ENCODE results near the gene CFAP141. TPM values are rescaled to one million over a fixed set of nuclear protein-coding genes. Genes with fewer than 3 reads are reported as not detected.

Gene CFAP141
- total and polyA plus RNA-seq, 2 of the 13 experiments (the other 11 are each of a cell fraction or from before 2014, with no cell fraction given), result not detected

- TF ChIP-seq ZGPAT (CRISPR knock-in tag; IDR thresholded peaks at IDR 0.05) (peak; percentile 40; the same call in 1 of the 2 replicates), JUN (CRISPR knock-in tag; IDR thresholded peaks at IDR 0.05) (no peak), ZNF34 (CRISPR knock-in tag; IDR thresholded peaks at IDR 0.05; ENCODE audit: borderline replicate concordance) (no peak), TARDBP (CRISPR knock-in tag; IDR thresholded peaks at IDR 0.05) (peak; percentile 57; the same call in 1 of the 2 replicates), PBX3 (CRISPR knock-in tag; IDR thresholded peaks at IDR 0.05; ENCODE audit: borderline replicate concordance) (no peak), ZNF766 (CRISPR knock-in tag; IDR thresholded peaks at IDR 0.05; ENCODE audit: borderline replicate concordance) (no peak), ZNF552 (CRISPR knock-in tag; IDR thresholded peaks at IDR 0.05; ENCODE audit: borderline replicate concordance) (no peak), NR2F2 (IDR thresholded peaks at IDR 0.05; ENCODE audit: borderline replicate concordance, low read depth) (peak; percentile 83), CSRNP2 (CRISPR knock-in tag; conservative IDR thresholded peaks at IDR 0.05; ENCODE audit: low read depth) (no peak), ZNF790 (CRISPR knock-in tag; IDR thresholded peaks at IDR 0.05; ENCODE audit: borderline replicate concordance) (no peak), ZC3H4 (CRISPR knock-in tag; IDR thresholded peaks at IDR 0.05; ENCODE audit: borderline replicate concordance) (no peak), HES4 (CRISPR knock-in tag; IDR thresholded peaks at IDR 0.05; ENCODE audit: borderline replicate concordance) (no peak), ZBTB2 (CRISPR knock-in tag; IDR thresholded peaks at IDR 0.05; ENCODE audit: low read depth) (no peak), ZNF672 (CRISPR knock-in tag; IDR thresholded peaks at IDR 0.05) (no peak), ZBTB7A (CRISPR knock-in tag; IDR thresholded peaks at IDR 0.05) (no peak), ZNF761 (CRISPR knock-in tag; conservative IDR thresholded peaks at IDR 0.05) (no peak), TBP (CRISPR knock-in tag; IDR thresholded peaks at IDR 0.05) (no peak), MBD4 (IDR thresholded peaks at IDR 0.05; ENCODE audit: borderline replicate concordance, low read length) (peak; percentile 59; the same call in 1 of the 2 replicates), ZNF549 (CRISPR knock-in tag; IDR thresholded peaks at IDR 0.05) (no peak), IRF2 (CRISPR knock-in tag; IDR thresholded peaks at IDR 0.05) (peak; percentile 30; the same call in 1 of the 2 replicates)
- TF ChIP-seq, protein P1, sequence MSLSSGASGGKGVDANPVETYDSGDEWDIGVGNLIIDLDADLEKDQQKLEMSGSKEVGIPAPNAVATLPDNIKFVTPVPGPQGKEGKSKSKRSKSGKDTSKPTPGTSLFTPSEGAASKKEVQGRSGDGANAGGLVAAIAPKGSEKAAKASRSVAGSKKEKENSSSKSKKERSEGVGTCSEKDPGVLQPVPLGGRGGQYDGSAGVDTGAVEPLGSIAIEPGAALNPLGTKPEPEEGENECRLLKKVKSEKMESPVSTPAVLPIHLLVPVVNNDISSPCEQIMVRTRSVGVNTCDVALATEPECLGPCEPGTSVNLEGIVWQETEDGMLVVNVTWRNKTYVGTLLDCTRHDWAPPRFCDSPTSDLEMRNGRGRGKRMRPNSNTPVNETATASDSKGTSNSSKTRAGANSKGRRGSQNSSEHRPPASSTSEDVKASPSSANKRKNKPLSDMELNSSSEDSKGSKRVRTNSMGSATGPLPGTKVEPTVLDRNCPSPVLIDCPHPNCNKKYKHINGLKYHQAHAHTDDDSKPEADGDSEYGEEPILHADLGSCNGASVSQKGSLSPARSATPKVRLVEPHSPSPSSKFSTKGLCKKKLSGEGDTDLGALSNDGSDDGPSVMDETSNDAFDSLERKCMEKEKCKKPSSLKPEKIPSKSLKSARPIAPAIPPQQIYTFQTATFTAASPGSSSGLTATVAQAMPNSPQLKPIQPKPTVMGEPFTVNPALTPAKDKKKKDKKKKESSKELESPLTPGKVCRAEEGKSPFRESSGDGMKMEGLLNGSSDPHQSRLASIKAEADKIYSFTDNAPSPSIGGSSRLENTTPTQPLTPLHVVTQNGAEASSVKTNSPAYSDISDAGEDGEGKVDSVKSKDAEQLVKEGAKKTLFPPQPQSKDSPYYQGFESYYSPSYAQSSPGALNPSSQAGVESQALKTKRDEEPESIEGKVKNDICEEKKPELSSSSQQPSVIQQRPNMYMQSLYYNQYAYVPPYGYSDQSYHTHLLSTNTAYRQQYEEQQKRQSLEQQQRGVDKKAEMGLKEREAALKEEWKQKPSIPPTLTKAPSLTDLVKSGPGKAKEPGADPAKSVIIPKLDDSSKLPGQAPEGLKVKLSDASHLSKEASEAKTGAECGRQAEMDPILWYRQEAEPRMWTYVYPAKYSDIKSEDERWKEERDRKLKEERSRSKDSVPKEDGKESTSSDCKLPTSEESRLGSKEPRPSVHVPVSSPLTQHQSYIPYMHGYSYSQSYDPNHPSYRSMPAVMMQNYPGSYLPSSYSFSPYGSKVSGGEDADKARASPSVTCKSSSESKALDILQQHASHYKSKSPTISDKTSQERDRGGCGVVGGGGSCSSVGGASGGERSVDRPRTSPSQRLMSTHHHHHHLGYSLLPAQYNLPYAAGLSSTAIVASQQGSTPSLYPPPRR (CRISPR knock-in tag; IDR thresholded peaks at IDR 0.05; ENCODE audit: borderline replicate concordance), result peak; percentile 90
These were observed 31.3 kb upstream of the CFAP141 start (continued) for GRCh38 chr1:154237435-154237834.

Data from HepG2 (cell line).